Measurements from ENCODE around the gene TPRG1L. TPM values are rescaled to one million over a fixed set of nuclear protein-coding genes. Genes with fewer than 3 reads are reported as not detected.

Gene TPRG1L
- total RNA-seq, 1 experiment from 2014 or later, result 13.7 TPM

GRCh38 chr1:3659093-3659492 lies 34.3 kb downstream of the TPRG1L start:
- Histone ChIP-seq H3K27me3 (replicated peaks; ENCODE audit: insufficient read depth, low read depth, low read length, poor library complexity) (no peaks in the 10 kb centered on the region), H3K27ac (ENCODE audit: low read depth, low read length, poor library complexity, severe bottlenecking) (peak overlapping the region; percentile 64), H3K4me3 (ENCODE audit: low read depth, low read length, poor library complexity, severe bottlenecking) (no peak overlapping the region), H3K4me1 (ENCODE audit: insufficient read depth, low read length, poor library complexity, severe bottlenecking) (peaks cover 22% of the 10 kb centered on the region), H3K9me3 (ENCODE audit: low read depth, low read length, poor library complexity, severe bottlenecking) (no peaks in the 10 kb centered on the region), H3K36me3 (ENCODE audit: insufficient read depth, low read length, poor library complexity, severe bottlenecking) (no peaks in the 10 kb centered on the region)
- DNase-seq (ENCODE audit: low spot score), result no peak
- BruUV-seq (replicated peaks), result no TSS peak
- POLR2A ChIA-PET (ENCODE audit: low non-redundant PET), result no interaction called here
- CTCF ChIA-PET, result no interaction called here
- TF ChIP-seq EZH2 (IDR thresholded peaks at IDR 0.05; ENCODE audit: borderline replicate concordance, low read depth, low read length, poor library complexity, severe bottlenecking) (no peak), CTCF (conservative IDR thresholded peaks at IDR 0.05; ENCODE audit: low read depth, low read length) (no peak)
- intact Hi-C loops (cut with micrococcal nuclease; ENCODE audit: unreplicated experiment), result no loop called here

GRCh38 chr1:3660704-3661103 lies 35.9 kb downstream of the TPRG1L start:
- Histone ChIP-seq H3K9me3 (ENCODE audit: low read depth, low read length, poor library complexity, severe bottlenecking) (no peaks in the 10 kb centered on the region), H3K36me3 (ENCODE audit: insufficient read depth, low read length, poor library complexity, severe bottlenecking) (no peaks in the 10 kb centered on the region), H3K27me3 (replicated peaks; ENCODE audit: insufficient read depth, low read depth, low read length, poor library complexity) (no peaks in the 10 kb centered on the region), H3K4me3 (ENCODE audit: low read depth, low read length, poor library complexity, severe bottlenecking) (no peak overlapping the region), H3K27ac (ENCODE audit: low read depth, low read length, poor library complexity, severe bottlenecking) (no peak overlapping the region), H3K4me1 (ENCODE audit: insufficient read depth, low read length, poor library complexity, severe bottlenecking) (peaks cover 33% of the 10 kb centered on the region)
- BruUV-seq (replicated peaks), result no TSS peak
- no peak for TF ChIP-seq CTCF (conservative IDR thresholded peaks at IDR 0.05; ENCODE audit: low read depth, low read length)
- TF ChIP-seq EZH2 (IDR thresholded peaks at IDR 0.05; ENCODE audit: borderline replicate concordance, low read depth, low read length, poor library complexity, severe bottlenecking), result no peak
- CTCF ChIA-PET, result no interaction called here
- no peak for DNase-seq (ENCODE audit: low spot score)
- intact Hi-C loops (cut with micrococcal nuclease; ENCODE audit: unreplicated experiment), result no loop called here
- POLR2A ChIA-PET (ENCODE audit: low non-redundant PET), result no interaction called here

- ChIA-PET POLR2A (ENCODE audit: low non-redundant PET) (no interaction called here), CTCF (no interaction called here)
- H3K9me3 ChIP-seq (ENCODE audit: low read depth, low read length, poor library complexity, severe bottlenecking), result no peaks in the 10 kb centered on the region
- H3K27me3 ChIP-seq (replicated peaks; ENCODE audit: insufficient read depth, low read depth, low read length, poor library complexity), result no peaks in the 10 kb centered on the region
- DNase-seq (ENCODE audit: low spot score), result no peak
- H3K36me3 ChIP-seq (ENCODE audit: insufficient read depth, low read length, poor library complexity, severe bottlenecking), result no peaks in the 10 kb centered on the region
- peaks cover 28% of the 10 kb centered on the region for H3K4me1 ChIP-seq (ENCODE audit: insufficient read depth, low read length, poor library complexity, severe bottlenecking)
- no peak overlapping the region for H3K4me3 ChIP-seq (ENCODE audit: low read depth, low read length, poor library complexity, severe bottlenecking)
- BruUV-seq (replicated peaks), result no TSS peak
- TF ChIP-seq EZH2 (IDR thresholded peaks at IDR 0.05; ENCODE audit: borderline replicate concordance, low read depth, low read length, poor library complexity, severe bottlenecking) (no peak), CTCF (conservative IDR thresholded peaks at IDR 0.05; ENCODE audit: low read depth, low read length) (no peak)
- H3K27ac ChIP-seq (ENCODE audit: low read depth, low read length, poor library complexity, severe bottlenecking), result no peak overlapping the region
- intact Hi-C loops (cut with micrococcal nuclease; ENCODE audit: unreplicated experiment), result no loop called here
These were observed 36.8 kb downstream of the TPRG1L start for GRCh38 chr1:3661631-3662030.
